IPS-11a (cell line): Measurements from ENCODE around the gene F13B.
"Not testable (repeated sequence)": the region's sequence is repeated elsewhere in the genome, so short reads cannot be mapped to it uniquely, and the experiment has no call there.

ENCODE experiments used
- H3K4me3 ChIP-seq: one replicate; pipeline ENCODE4 v1.5.1; 2013; ENCODE audit warnings: low read depth, low read length, control low read depth

Gene F13B

DNA sequence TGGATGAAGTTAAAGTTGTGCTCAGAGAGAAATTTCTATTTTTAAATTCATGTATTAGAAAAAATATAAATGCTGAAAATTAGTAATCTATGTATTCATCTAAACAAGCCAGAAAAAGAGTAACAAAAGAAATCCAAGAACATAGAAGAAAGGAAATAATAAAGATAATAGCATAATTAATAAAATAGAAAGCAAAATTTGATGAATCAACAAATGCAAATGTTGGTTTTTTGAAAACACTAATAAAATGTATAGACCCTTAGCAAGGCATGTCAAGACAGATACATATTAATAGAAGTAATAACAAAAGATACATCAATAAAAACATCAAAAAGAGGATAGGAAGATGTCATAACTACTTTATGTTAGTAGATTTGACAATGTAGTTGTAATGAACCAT lies 18.0 kb downstream of the F13B start:
- no peak overlapping the region for H3K4me3 ChIP-seq

DNA sequence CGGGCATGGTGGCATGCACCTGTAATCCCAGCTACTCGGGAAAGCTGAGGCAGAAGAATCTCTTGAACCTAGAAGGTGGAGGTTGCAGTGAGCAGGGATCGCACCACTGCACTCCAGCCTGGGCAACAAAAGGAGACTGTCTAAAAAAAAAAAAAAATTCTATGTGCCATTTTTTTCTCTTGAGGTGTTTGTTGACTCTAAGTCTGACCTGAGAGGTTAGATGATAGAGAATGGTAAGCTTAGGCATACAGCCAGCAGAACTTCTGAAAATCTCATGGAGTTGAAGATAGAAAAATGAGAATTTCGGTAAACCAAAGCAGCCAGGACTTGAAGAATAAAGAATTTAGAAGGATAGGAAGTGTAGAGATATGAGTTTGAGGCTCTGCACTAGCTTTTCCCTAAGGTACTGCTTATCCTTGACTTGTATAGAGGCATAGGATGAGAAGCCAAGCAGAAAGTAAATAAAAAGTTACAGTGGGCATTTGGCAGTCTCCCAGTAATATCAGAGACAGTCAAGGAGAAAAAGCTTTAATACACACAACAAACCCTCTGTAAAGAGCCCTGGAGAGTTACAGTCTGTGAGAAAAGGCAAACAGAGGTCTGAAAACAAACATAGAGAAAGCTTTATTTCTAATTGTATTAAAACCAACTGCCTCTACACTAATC lies 24.3 kb downstream of the F13B start:
- H3K4me3 ChIP-seq = no peak overlapping the region

DNA sequence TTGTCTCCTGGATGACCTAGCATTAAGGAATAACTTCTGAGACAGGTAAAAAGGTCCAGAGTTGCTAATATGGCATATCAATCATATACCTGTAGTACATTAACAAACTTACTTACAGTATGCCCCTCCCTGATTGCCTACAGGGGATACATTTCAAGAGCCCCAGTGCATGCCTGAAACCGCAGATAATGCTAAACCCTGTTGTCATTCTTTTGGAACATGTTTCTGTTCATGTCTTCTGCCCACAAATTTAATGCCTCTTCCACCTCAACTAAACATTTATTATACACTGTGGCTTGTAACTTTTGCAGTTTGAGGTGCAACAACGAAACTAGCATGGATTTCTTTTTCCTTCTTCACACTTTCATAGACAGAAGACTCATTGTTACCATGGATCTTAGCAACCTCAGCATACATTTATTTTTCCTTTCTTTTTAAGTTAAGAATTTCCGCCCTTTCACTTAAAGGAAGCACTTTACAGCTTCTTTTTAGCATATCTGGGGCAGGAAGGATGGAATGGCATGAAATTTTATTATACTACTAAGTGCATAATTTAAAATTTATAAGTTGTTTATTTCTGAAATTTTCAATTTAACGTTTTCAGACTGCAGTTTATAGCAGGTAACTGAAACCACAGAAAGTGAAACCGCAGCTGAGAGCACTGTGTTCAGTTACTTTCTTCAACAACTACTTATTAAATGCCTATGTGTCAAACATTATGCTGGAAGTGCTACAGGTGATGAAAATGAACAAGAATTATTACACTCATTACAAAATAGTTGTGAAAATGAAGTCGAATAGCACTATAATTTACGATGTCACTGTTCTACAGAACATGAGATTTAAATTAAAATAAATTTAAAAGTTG lies 25.3 kb downstream of the F13B start:
- no peak overlapping the region for H3K4me3 ChIP-seq

DNA sequence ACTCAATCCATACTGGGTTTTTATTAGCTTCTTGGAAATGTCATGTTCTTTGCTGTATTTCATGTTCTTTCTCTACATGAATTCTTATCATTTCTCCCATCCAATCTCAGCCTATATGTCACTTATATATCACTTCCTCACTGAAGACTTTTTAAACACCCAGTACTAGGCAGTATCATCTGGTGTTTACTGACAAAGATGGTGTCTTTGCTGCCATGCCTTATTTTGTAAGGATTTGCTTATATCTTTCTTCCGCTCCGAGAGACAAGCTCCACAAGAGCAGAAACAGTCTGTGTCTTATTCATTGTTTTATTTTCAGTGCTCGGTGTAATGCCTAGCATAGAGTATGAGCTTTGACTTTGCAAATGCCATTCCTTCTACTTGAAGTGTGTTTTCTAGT lies 30.2 kb downstream of the F13B start:
- no peak overlapping the region for H3K4me3 ChIP-seq

DNA sequence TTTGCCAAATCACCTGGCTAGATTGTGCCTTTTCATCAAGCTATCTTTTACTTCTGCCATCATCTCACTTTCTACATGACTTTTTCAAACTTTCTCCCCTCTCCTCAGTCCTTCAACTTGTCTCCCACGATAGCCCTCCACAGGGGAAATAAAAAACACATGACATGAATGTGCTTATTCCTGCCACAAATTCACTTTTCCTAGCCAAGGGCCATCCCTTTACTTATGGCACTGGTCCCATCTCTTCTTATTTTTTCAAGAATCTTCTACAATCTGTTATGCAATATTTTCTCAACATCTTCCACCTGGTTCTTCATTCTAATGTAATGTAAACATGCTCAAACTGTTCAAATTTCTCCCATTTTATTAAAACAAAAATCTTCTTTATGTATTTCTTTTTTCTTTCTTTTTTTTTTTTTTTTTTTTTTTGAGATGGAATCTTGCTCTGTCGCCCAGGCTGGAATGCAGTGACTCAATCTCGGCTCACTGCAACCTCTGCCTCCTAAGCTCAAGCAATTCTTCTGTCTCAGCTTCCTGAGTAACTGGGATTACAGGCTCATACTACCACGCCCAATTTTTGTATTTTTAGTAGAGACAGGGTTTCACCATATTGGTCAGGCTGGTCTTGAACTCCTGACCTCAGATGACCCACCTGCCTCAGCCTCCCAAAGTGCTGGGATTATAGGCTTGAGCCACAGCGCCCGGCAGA lies 32.3 kb downstream of the F13B start:
- not testable (repeated sequence) for H3K4me3 ChIP-seq

DNA sequence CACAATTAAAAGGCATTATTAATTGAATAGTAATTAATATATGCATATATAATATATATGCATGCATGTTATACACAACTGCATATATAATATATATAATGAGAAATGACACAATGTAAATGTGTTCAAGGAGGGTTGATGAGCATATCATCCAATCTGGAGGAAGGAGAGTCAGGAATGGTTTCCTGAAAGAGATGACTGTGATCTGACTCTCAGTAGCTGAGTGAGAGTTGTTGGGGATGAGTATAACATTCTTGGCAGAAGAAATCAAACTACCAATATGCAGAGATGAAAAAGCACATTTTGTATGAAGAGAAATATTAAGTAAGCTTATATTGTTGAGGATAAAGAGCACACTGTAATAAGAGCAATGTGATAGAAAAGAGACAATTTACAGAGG lies 37.3 kb downstream of the F13B start:
- no peak overlapping the region for H3K4me3 ChIP-seq

DNA sequence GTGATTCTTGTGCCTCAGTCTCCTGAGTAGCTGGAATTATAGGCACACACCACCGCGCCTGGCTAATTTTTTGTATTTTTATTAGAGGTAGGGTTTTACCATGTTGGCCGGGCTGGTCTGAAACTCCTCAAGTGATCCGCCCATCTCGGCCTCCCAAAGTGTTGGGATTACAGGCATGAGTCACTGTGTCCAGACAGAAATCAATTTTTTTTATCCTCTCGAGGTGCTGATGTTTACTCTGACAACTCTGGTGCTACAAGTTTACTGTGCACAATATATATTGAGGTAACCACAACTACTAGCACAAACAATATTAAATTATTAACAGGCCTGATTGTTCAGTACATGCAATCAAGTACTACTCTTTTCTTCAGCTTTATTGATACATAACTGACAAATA lies 39.7 kb downstream of the F13B start:
- no peak overlapping the region for H3K4me3 ChIP-seq

DNA sequence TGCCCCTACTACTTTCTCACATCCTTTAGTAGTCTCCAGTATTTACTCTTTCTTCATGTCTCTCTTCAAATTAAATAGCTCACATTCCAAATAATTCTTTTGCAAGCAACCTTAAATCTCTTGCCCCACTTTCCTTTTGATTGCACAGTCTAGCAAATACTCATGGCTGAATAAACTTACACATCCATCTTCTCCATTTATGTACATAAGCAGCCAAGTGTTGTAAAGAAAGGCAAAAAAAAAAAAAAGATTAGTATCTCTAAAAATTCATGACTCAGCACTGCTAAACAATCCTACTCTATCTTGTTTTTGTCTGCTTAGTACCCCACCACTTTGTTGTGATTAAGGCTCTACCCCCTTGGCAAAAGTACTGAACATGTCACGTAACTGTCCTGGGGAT lies 42.6 kb downstream of the F13B start:
- no peak overlapping the region for H3K4me3 ChIP-seq

DNA sequence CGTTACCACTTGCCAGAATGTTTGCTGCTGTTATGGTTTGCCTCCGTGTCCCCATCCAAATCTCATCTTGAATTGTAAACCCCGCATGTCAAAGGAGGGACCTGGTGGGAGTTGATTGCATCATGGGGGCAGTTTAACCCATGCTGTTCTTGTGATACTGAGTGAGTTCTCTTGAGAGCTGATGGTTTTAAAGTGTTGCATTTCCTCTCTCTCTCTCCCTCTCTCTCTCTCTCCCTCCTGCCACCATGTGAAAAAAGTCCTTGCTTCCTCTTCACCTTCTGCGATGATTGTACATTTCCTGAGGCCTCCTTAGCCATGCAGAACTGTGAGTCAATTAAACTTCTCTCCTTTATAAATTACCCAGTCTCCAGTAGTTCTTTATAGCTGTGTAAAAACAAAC lies 45.3 kb downstream of the F13B start:
- H3K4me3 ChIP-seq = no peak overlapping the region

DNA sequence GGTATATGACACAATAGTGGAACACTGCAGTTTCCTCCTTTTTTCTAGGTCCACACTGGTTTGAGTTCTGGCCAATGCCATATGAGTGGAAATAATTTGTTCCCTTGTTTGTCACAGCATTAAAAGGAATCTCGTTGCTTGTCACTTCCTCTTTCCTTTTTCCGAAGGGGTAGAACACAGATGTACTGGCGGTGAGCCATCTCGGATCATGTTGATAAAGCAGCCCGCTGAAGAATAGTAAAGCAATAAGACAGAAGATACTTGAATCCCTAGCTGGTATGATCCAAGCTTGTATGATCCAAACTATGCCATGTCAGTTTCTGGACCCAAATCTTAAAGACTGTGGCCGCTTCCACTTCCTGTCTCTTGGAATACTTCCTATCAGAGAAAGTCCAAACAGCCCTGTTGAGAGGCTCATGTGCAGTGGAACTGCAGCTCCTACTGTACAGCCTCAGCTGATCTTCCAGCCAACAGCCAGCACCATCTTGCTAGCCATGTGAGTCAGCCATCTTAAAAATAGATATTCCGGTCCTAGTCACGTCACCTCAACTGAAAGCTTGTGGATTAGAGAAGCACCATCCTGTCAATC lies 49.4 kb downstream of the F13B start:
- H3K4me3 ChIP-seq = no peak overlapping the region

DNA sequence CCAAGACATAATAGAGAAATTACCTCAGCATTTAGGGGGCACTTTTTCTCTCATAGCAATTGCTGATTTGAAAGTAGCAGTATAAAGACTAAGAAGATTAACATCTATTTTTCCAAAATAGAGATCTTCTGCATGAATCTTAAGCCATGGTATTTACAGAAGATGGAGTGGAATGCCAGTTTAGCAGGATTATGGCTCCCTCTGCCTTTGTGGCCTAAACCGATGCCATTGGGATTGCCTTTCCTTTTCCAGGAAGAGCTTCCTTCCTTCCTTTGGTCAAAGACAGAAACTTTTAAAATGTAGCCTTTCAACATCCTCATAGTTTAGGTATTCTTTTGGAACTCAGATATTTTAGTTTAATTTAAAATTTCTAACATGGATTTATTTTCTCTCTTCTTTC lies 50.3 kb downstream of the F13B start:
- no peak overlapping the region for H3K4me3 ChIP-seq

DNA sequence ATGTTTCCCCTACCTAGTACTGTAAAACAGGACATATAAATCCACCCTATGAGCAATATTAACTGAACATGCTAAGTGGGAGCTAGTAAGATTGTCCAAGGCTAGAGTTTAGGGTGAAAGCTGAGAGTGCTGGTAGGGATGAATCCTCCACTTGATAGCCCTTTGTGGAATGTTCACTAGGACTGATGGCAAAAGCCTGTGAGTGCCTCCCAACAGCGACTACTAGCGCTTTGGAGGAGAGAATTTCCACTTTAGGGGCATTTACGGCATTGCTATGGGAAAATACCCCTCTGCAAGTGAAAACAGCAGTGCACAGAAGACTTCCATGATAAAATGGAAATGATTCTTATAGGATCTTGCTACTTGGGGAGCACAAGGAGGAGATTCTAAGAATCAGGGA lies 53.8 kb downstream of the F13B start:
- no peak overlapping the region for H3K4me3 ChIP-seq

DNA sequence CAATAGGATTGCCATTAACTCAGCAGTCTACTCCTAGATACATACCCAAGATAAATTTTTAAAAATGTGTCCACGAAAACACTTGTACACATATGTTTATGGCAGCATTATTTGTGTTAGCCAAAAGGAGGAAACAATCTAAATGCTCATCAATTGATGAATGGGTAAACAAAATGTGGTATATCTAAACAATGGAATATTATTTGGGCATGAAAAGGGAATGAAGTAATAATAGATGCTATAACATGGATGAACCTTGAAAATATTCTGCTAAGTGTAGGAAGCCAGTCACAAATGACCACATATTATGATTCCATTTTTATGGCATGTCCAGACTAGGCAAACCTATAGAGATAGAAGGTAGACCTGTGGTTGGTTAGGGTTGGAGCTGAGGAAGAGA lies 55.4 kb downstream of the F13B start:
- H3K4me3 ChIP-seq = no peak overlapping the region

DNA sequence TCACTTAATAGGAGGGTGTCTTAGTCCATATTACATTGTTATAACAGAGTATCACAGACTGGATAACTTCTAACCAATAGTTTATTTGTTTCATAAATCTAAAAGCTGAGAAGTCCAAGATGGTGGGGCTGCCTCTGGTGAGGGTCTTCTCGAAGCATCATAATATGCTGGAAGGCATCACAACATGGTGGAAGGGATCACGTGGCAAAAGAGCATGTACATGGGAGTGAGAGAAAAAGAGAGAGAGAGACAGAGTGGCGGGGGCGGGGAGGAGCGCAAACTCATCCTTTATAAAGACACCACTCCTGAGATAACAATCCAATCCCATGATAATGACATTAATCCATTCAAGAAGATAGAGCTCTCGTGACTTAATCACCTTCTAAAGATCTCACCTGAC lies 58.2 kb downstream of the F13B start:
- no peak overlapping the region for H3K4me3 ChIP-seq

DNA sequence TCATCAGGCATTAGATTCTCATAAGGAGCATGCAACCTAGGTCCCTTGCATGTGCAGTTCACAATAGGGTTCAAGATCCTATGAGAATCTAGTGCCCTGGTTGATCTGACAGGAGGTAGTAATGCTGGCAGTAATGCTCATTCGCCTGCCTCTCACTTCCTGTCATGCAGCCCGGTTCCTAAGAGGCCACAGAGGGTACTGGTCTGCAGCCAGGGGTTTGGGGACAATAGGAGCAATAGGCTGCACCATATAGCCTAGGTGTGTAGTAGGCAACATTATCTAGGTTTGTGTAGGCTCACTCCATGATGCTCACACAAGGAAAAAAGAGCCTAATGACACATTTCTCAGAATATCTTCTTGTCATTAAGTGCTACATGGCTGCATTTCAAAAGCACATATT lies 63.9 kb downstream of the F13B start:
- H3K4me3 ChIP-seq = no peak overlapping the region

DNA sequence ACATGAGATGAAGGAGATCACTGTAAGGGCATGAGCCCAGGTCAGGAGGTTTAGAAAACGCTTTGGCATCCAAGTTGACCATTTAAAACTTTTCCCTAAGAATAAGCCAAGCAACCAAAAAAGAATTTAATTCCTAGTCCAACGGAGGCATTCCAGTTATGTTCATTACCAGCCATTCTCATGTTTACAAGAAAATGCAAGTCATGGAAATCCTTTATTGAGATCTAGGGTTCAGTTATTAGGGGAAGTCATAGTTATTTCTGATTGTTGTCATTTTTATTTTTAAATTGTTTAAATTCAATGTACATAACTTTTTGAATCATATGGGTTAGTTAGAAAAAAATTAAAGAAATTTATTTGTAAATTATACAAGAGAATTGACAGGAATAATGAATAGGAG lies 65.2 kb downstream of the F13B start:
- no peak overlapping the region for H3K4me3 ChIP-seq

DNA sequence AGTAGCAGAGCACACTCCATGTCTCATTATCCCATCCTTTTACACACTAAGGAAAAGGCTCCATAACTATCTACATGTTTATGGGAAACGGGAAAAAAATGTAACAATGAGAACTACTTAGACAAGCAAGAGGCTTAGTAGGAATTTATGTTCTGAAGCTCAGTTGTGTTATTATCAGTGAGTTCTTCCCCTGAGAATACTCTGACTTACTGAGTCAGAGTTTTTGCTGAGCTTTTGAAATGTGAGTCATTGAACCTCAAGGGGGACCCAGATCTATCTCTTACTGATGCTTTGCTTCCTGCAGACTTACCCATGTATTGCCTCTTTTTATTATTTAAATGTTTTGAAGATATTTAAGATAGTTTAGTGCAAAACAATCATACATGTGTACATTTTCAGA lies 69.6 kb downstream of the F13B start:
- H3K4me3 ChIP-seq = no peak overlapping the region

DNA sequence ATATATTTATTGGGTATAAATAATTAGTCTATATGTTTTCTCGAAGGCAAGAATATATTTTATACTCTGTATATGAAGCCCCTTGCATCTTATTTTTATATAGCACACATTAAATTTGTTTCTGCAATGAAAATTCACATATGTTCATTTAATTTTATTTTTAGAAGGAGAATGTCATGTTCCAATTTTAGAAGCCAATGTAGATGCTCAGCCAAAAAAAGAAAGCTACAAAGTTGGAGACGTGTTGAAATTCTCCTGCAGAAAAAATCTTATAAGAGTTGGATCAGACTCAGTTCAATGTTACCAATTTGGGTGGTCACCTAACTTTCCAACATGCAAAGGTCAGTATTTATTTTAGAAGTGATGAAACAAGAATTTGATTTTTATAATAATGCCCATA lies 73.1 kb downstream of the F13B start:
- no peak overlapping the region for H3K4me3 ChIP-seq

DNA sequence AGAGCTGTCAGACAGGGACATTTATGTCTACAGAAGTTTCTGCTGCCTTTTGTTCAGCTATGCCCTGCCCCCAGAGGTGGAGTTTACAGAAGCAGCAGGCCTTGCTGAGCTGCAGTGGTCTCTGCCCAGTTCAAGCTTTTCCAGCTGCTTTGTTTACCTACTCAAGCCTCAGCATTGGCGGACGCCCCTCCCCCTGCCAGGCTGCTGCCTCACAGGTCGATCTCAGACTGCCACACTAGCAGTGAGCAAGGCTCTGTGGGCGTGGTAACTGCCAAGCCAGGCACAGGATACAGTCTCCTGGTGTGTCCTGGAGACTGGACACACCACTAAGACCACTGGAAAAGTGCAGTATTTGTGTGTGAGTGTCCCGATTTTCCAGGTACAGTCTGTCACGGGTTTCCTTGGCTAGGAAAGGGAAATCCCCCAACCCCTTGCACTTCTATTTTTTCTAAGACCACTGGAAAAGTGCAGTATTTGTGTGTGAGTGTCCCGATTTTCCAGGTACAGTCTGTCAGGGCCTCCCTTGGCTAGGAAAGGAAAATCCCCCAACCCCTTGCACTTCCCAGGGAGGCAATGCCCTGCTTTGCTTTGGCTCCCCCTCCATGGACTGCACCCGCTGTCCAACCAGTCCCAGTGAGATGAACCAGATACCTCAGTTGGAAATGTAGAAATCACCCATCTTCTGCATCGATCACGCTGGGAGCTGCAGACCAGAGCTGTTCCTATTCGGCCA lies 75.0 kb downstream of the F13B start:
- H3K4me3 ChIP-seq = not testable (repeated sequence)
